Measurements from ENCODE around the gene IER2. TPM values are rescaled to one million over a fixed set of nuclear protein-coding genes. Genes with fewer than 3 reads are reported as not detected.
A peak's percentile ranks its signal among the peaks of the same experiment; 100 is the strongest.

Gene IER2
- total RNA-seq, 1 experiment from 2014 or later = 80.4 TPM

- POLR2A ChIA-PET = interaction anchor here (0.6 to 1.6 kb wide), 6 partner anchors 10 to 187 kb away, joined by 3 to 14 read pairs (median 4); partner anchors contain the start of gene NACC1
- in situ Hi-C loops (cut with HindIII; ENCODE audit: low pct_unique_long_range_greater_than_20kb, low sequenced_read_pairs) = no loop called here
- Histone ChIP-seq H3K4me3 (ENCODE audit: low read depth in 2 of 2, low read length in 2 of 2) (peak overlapping the region; percentile 68 to 90), H3K27me3 (ENCODE audit: control insufficient read depth, insufficient read depth, low read length) (no peaks in the 10 kb centered on the region), H3K36me3 (ENCODE audit: control insufficient read depth, insufficient read depth, low read length) (peaks cover 10% of the 10 kb centered on the region; the same call in 1 of the 2 replicates), H3K27ac (ENCODE audit: low read length) (peak overlapping the region; percentile 96), H3K4me1 (ENCODE audit: control insufficient read depth, insufficient read depth, low read length) (peaks cover 6% of the 10 kb centered on the region), H3K9me3 (ENCODE audit: control insufficient read depth, insufficient read depth, low read depth, low read length) (no peaks in the 10 kb centered on the region)
- intact Hi-C loops (cut with micrococcal nuclease; ENCODE audit: unreplicated experiment) = no loop called here
- ATAC-seq (peak; percentile 0; the same call in 1 of the 2 replicates), DNase-seq (ENCODE audit: low read depth, low spot score) (no peak)
- CTCF ChIA-PET = no interaction called here
- TF ChIP-seq REST (IDR thresholded peaks at IDR 0.05; ENCODE audit: insufficient read depth in 1 of 2, low read depth in 2 of 2, low read length in 1 of 2) (no peak), CTCF (IDR thresholded peaks at IDR 0.05) (no peak), TCF7L2 (IDR thresholded peaks at IDR 0.05; ENCODE audit: low read depth, low read length) (no peak), POLR2AphosphoS5 (IDR thresholded peaks at IDR 0.05; ENCODE audit: low read depth, low read length) (no peak), SIN3A (IDR thresholded peaks at IDR 0.05; ENCODE audit: borderline replicate concordance, insufficient read depth, low read depth, low read length) (no peak)
- no TSS peak for BruUV-seq (replicated peaks)
These were observed 2.3 kb downstream of the IER2 start for GRCh38 chr19:13152356-13152973.

GRCh38 chr19:13152974-13153568 is 2.9 kb downstream of the IER2 start:
- BruUV-seq (replicated peaks) = TSS peak; percentile 96
- intact Hi-C loops (cut with micrococcal nuclease; ENCODE audit: unreplicated experiment) (no loop called here), in situ Hi-C loops (cut with HindIII; ENCODE audit: low pct_unique_long_range_greater_than_20kb, low sequenced_read_pairs) (no loop called here)
- ChIA-PET POLR2A (interaction anchor here (0.6 to 1.6 kb wide), 3 partner anchors 11 to 35 kb away, joined by 3 to 8 read pairs (median 3); partner anchors contain the start of gene NACC1), CTCF (no interaction called here)
- Histone ChIP-seq H3K4me3 (ENCODE audit: low read depth in 2 of 2, low read length in 2 of 2) (peak overlapping the region; percentile 68 to 90), H3K27me3 (ENCODE audit: control insufficient read depth, insufficient read depth, low read length) (no peaks in the 10 kb centered on the region), H3K27ac (ENCODE audit: low read length) (peak overlapping the region; percentile 96), H3K36me3 (ENCODE audit: control insufficient read depth, insufficient read depth, low read length) (peaks cover 10% of the 10 kb centered on the region; the same call in 1 of the 2 replicates), H3K9me3 (ENCODE audit: control insufficient read depth, insufficient read depth, low read depth, low read length) (no peaks in the 10 kb centered on the region), H3K4me1 (ENCODE audit: control insufficient read depth, insufficient read depth, low read length) (peaks cover 10% of the 10 kb centered on the region)
- ATAC-seq = peak; percentile 36
- no peak for DNase-seq (ENCODE audit: low read depth, low spot score)
- TF ChIP-seq TCF7L2 (IDR thresholded peaks at IDR 0.05; ENCODE audit: low read depth, low read length) (no peak), POLR2AphosphoS5 (IDR thresholded peaks at IDR 0.05; ENCODE audit: low read depth, low read length) (peak; percentile 100), REST (IDR thresholded peaks at IDR 0.05; ENCODE audit: insufficient read depth in 1 of 2, low read depth in 2 of 2, low read length in 1 of 2) (peak in 1 of 2 experiments; percentile 76; a peak in 1 of 4 replicates), SIN3A (IDR thresholded peaks at IDR 0.05; ENCODE audit: borderline replicate concordance, insufficient read depth, low read depth, low read length) (peak; percentile 72; the same call in 1 of the 2 replicates), CTCF (IDR thresholded peaks at IDR 0.05) (no peak)
